Measurements from ENCODE around the gene KCNE4.
A peak's percentile ranks its signal among the peaks of the same experiment; 100 is the strongest.

Gene KCNE4

GRCh38 chr2:223051693-223052289, at the start of gene KCNE4:
Gene KCNE4 (plus strand): TSS chr2:223052190. CDS start chr2:223052831, 641 bp downstream.
- peaks cover 0 to 23% of the 10 kb centered on the region in 2 donors for H3K4me1 ChIP-seq (ENCODE audit: control insufficient read depth in 1 of 2, insufficient read depth in 2 of 2, low read length in 2 of 2)
- peak within 1 kb of the TSS; percentile 56 to 63 for H3K4me3 ChIP-seq (ENCODE audit: low read depth in 1 of 2, low read length in 2 of 2)
- H3K27ac ChIP-seq (ENCODE audit: low read length): peak within 1 kb of the TSS; percentile 61
- no peaks in the 10 kb centered on the region for H3K27me3 ChIP-seq (ENCODE audit: low read depth, low read length)
- no peaks in the 10 kb centered on the region for H3K9me3 ChIP-seq (ENCODE audit: control insufficient read depth in 1 of 2, low read length in 2 of 2)
- no peaks in the 10 kb centered on the region for H3K36me3 ChIP-seq (ENCODE audit: control insufficient read depth in 1 of 2, insufficient read depth in 2 of 2, low read length in 2 of 2)

- no peaks in the 10 kb centered on the region for H3K36me3 ChIP-seq (ENCODE audit: control insufficient read depth in 1 of 2, insufficient read depth in 2 of 2, low read length in 2 of 2)
- no peak overlapping the region for H3K27ac ChIP-seq (ENCODE audit: low read length)
- H3K27me3 ChIP-seq (ENCODE audit: low read depth, low read length): no peaks in the 10 kb centered on the region
These were observed 48.8 kb upstream of the KCNE4 start for GRCh38 chr2:223003191-223003590.

DNA sequence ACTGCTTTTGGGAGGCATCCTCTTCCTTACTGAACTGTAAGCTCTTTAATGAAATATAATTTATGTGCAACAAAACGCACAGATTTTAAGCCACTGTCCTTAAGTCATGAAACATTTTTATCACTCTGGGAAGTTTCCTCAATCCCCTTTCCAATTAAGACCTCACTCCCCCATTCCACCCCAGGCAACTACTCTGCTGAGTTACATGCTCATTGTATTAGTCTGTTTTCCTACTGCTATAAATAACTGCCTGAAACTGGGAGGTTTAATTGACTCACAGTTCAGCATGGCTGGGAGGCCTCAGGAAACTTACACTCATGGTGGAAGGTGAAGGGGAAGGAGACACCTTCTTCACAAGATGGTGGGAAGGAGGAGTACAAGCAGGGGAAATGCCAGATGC, 46.5 kb upstream of the KCNE4 start:
- H3K4me3 ChIP-seq (ENCODE audit: low read depth in 1 of 2, low read length in 2 of 2): no peak overlapping the region
- H3K27me3 ChIP-seq (ENCODE audit: low read depth, low read length): no peaks in the 10 kb centered on the region
- no peaks in the 10 kb centered on the region for H3K9me3 ChIP-seq (ENCODE audit: control insufficient read depth in 1 of 2, low read length in 2 of 2)
- H3K27ac ChIP-seq (ENCODE audit: low read length): no peak overlapping the region
- no peaks in the 10 kb centered on the region for H3K36me3 ChIP-seq (ENCODE audit: control insufficient read depth in 1 of 2, insufficient read depth in 2 of 2, low read length in 2 of 2)
- no peaks in the 10 kb centered on the region for H3K4me1 ChIP-seq (ENCODE audit: control insufficient read depth in 1 of 2, insufficient read depth in 2 of 2, low read length in 2 of 2)

More at GRCh38 chr2:223003191-223003590, 48.8 kb upstream of the KCNE4 start:
- no peak overlapping the region for H3K4me3 ChIP-seq (ENCODE audit: low read depth in 1 of 2, low read length in 2 of 2)
- no peaks in the 10 kb centered on the region for H3K4me1 ChIP-seq (ENCODE audit: control insufficient read depth in 1 of 2, insufficient read depth in 2 of 2, low read length in 2 of 2)
- H3K9me3 ChIP-seq (ENCODE audit: control insufficient read depth in 1 of 2, low read length in 2 of 2): no peaks in the 10 kb centered on the region

DNA sequence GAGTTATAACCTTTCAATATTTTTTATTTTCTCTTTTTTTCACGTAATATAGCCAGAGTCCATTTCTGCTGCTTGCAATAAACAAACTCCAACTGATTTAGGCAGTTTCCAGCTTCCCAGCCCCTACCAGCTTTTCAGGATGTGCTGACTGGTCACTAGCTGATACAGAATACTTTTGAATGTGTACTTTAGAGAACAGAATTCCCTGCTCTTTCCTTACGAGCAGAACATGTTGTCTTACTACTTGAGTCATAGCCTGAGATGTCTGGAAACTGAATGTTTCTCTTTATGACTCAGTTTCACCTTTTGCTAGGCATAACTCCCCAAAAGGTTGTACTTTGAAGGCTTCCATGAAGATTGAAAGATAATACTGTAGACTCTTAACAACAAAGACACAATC, 44.5 kb upstream of the KCNE4 start:
- Histone ChIP-seq H3K4me1 (ENCODE audit: control insufficient read depth in 1 of 2, insufficient read depth in 2 of 2, low read length in 2 of 2) (no peaks in the 10 kb centered on the region), H3K9me3 (ENCODE audit: control insufficient read depth in 1 of 2, low read length in 2 of 2) (no peaks in the 10 kb centered on the region), H3K27ac (ENCODE audit: low read length) (no peak overlapping the region), H3K36me3 (ENCODE audit: control insufficient read depth in 1 of 2, insufficient read depth in 2 of 2, low read length in 2 of 2) (no peaks in the 10 kb centered on the region), H3K4me3 (ENCODE audit: low read depth in 1 of 2, low read length in 2 of 2) (no peak overlapping the region), H3K27me3 (ENCODE audit: low read depth, low read length) (no peaks in the 10 kb centered on the region)

GRCh38 chr2:223008162-223008561, 43.8 kb upstream of the KCNE4 start:
- no peak overlapping the region for H3K27ac ChIP-seq (ENCODE audit: low read length)
- no peak overlapping the region for H3K4me3 ChIP-seq (ENCODE audit: low read depth in 1 of 2, low read length in 2 of 2)

GRCh38 chr2:223008956-223009355, 43.0 kb upstream of the KCNE4 start:
- Histone ChIP-seq H3K27ac (ENCODE audit: low read length) (no peak overlapping the region), H3K4me1 (ENCODE audit: control insufficient read depth in 1 of 2, insufficient read depth in 2 of 2, low read length in 2 of 2) (no peaks in the 10 kb centered on the region), H3K27me3 (ENCODE audit: low read depth, low read length) (no peaks in the 10 kb centered on the region), H3K9me3 (ENCODE audit: control insufficient read depth in 1 of 2, low read length in 2 of 2) (no peaks in the 10 kb centered on the region), H3K36me3 (ENCODE audit: control insufficient read depth in 1 of 2, insufficient read depth in 2 of 2, low read length in 2 of 2) (no peaks in the 10 kb centered on the region), H3K4me3 (ENCODE audit: low read depth in 1 of 2, low read length in 2 of 2) (no peak overlapping the region)

More at GRCh38 chr2:223008162-223008561, 43.8 kb upstream of the KCNE4 start:
- H3K27me3 ChIP-seq (ENCODE audit: low read depth, low read length): no peaks in the 10 kb centered on the region
- H3K9me3 ChIP-seq (ENCODE audit: control insufficient read depth in 1 of 2, low read length in 2 of 2): no peaks in the 10 kb centered on the region
- no peaks in the 10 kb centered on the region for H3K4me1 ChIP-seq (ENCODE audit: control insufficient read depth in 1 of 2, insufficient read depth in 2 of 2, low read length in 2 of 2)
- H3K36me3 ChIP-seq (ENCODE audit: control insufficient read depth in 1 of 2, insufficient read depth in 2 of 2, low read length in 2 of 2): no peaks in the 10 kb centered on the region

DNA sequence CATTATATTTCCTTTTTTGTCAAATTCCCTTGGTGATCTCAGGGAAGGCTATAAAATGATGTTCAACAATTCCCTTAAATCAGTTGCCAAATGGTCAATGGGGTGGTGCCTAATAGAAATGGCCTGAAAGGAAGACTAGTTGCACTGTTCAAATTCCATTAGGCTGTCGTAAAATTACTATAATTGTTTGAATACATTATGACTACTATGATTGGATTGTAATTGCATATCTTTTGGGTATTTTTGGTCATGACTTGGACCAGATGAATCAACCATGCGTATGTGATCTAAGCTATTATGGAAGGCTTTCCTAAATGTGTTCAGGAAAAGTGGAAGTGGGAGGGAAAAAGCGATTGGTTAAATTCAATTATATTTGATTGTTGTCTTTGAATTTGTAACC, 41.3 kb upstream of the KCNE4 start:
- H3K27me3 ChIP-seq (ENCODE audit: low read depth, low read length): no peaks in the 10 kb centered on the region
- H3K27ac ChIP-seq (ENCODE audit: low read length): no peak overlapping the region
- no peaks in the 10 kb centered on the region for H3K36me3 ChIP-seq (ENCODE audit: control insufficient read depth in 1 of 2, insufficient read depth in 2 of 2, low read length in 2 of 2)
- no peak overlapping the region for H3K4me3 ChIP-seq (ENCODE audit: low read depth in 1 of 2, low read length in 2 of 2)
- H3K9me3 ChIP-seq (ENCODE audit: control insufficient read depth in 1 of 2, low read length in 2 of 2): no peaks in the 10 kb centered on the region
- no peaks in the 10 kb centered on the region for H3K4me1 ChIP-seq (ENCODE audit: control insufficient read depth in 1 of 2, insufficient read depth in 2 of 2, low read length in 2 of 2)

DNA sequence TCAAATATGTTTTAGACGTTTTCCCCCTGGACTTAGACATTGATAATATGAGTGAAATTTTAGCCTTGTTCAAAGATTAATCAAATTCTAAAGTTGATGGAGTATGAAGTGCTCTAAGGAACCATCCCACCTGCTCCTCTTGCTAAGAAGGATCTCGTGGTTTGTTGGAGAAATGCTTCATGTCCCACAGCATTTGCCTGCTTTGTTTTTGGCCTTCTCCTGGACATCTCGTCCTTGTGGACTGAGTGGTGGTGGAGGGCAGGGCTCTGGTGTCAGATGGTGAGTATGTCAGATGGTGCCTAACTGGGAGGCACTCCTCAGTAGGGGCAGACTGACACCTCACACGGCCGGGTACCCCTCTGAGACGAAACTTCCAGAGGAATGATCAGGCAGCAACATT, 39.7 kb upstream of the KCNE4 start:
- Histone ChIP-seq H3K9me3 (ENCODE audit: control insufficient read depth in 1 of 2, low read length in 2 of 2) (no peaks in the 10 kb centered on the region), H3K27ac (ENCODE audit: low read length) (no peak overlapping the region), H3K4me3 (ENCODE audit: low read depth in 1 of 2, low read length in 2 of 2) (no peak overlapping the region)

DNA sequence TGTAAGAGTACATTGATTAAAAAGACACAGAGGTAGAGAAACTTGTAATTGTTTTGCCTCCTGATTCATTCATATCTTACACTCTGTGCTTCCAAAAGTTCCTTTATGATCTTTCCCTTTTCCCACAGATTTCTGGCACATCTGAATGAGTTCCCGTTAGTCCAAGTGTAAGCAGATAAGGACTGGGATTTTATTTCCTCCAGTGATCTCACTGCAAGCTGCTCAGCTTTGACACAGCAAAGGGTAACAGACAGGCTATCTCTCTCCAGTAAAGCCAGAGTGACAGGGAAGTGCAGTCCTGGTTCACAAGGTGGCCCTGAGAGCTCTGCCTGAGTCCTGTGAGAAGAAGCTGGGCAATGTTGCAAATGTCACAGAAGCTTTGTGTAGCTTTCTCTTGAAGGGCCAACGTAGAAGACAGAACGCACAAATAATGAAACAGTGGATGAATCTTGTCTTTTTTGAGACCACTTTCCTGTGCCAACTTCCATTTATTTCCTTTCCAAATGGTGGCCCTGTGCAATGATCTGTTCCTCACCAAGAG, 32.5 kb upstream of the KCNE4 start:
- Histone ChIP-seq H3K9me3 (ENCODE audit: control insufficient read depth in 1 of 2, low read length in 2 of 2) (no peaks in the 10 kb centered on the region), H3K36me3 (ENCODE audit: control insufficient read depth in 1 of 2, insufficient read depth in 2 of 2, low read length in 2 of 2) (no peaks in the 10 kb centered on the region), H3K27ac (ENCODE audit: low read length) (no peak overlapping the region), H3K27me3 (ENCODE audit: low read depth, low read length) (no peaks in the 10 kb centered on the region), H3K4me1 (ENCODE audit: control insufficient read depth in 1 of 2, insufficient read depth in 2 of 2, low read length in 2 of 2) (no peaks in the 10 kb centered on the region), H3K4me3 (ENCODE audit: low read depth in 1 of 2, low read length in 2 of 2) (no peak overlapping the region)

More for the DNA sequence above, 39.7 kb upstream of the KCNE4 start:
- Histone ChIP-seq H3K36me3 (ENCODE audit: control insufficient read depth in 1 of 2, insufficient read depth in 2 of 2, low read length in 2 of 2) (no peaks in the 10 kb centered on the region), H3K4me1 (ENCODE audit: control insufficient read depth in 1 of 2, insufficient read depth in 2 of 2, low read length in 2 of 2) (no peaks in the 10 kb centered on the region), H3K27me3 (ENCODE audit: low read depth, low read length) (no peaks in the 10 kb centered on the region)

DNA sequence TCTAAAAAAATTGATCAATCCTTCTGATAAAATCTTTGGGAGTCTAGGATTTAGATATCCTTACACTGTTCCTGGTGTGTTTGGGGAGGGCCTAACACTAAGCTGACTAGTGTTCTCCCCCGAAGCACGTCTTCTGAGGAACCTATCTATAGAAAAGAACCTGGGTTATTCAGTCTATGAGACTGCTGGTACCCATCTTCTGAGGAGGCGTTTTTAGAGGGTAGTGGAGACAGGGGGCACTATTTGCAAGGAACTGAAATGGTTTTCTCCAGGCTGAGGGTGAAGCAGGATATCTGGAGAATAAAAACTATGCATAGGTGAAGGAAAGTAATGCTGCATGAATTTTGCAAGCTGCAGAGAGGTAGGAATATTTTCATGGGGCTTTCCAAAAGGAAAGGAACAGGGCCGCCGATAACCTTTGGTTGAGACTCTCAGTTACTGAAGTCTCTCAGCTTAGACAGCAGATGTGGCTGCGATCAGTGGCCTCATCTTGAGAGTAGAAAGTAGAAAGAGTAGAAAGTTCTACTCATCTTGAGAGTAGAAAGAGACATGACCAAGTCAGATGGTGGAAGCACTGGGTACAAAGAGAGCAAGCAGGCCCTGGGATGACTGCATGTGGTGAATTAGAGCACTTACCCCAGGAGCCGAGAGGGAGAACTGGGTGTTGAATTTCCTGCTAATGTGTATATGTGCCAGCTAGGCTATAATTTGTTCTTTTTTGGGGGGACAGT, 31.8 kb upstream of the KCNE4 start:
- no peaks in the 10 kb centered on the region for H3K9me3 ChIP-seq (ENCODE audit: control insufficient read depth in 1 of 2, low read length in 2 of 2)
- H3K4me1 ChIP-seq (ENCODE audit: control insufficient read depth in 1 of 2, insufficient read depth in 2 of 2, low read length in 2 of 2): no peaks in the 10 kb centered on the region
- H3K36me3 ChIP-seq (ENCODE audit: control insufficient read depth in 1 of 2, insufficient read depth in 2 of 2, low read length in 2 of 2): no peaks in the 10 kb centered on the region
- H3K27ac ChIP-seq (ENCODE audit: low read length): no peak overlapping the region
- H3K4me3 ChIP-seq (ENCODE audit: low read depth in 1 of 2, low read length in 2 of 2): no peak overlapping the region
- H3K27me3 ChIP-seq (ENCODE audit: low read depth, low read length): no peaks in the 10 kb centered on the region

- no peaks in the 10 kb centered on the region for H3K9me3 ChIP-seq (ENCODE audit: control insufficient read depth in 1 of 2, low read length in 2 of 2)
- H3K27ac ChIP-seq (ENCODE audit: low read length): no peak overlapping the region
- H3K4me1 ChIP-seq (ENCODE audit: control insufficient read depth in 1 of 2, insufficient read depth in 2 of 2, low read length in 2 of 2): no peaks in the 10 kb centered on the region
- H3K36me3 ChIP-seq (ENCODE audit: control insufficient read depth in 1 of 2, insufficient read depth in 2 of 2, low read length in 2 of 2): no peaks in the 10 kb centered on the region
- H3K4me3 ChIP-seq (ENCODE audit: low read depth in 1 of 2, low read length in 2 of 2): no peak overlapping the region
- no peaks in the 10 kb centered on the region for H3K27me3 ChIP-seq (ENCODE audit: low read depth, low read length)
These were observed 30.9 kb upstream of the KCNE4 start for GRCh38 chr2:223020971-223021675.
